AG09319 (cell line): Measurements from ENCODE around the gene PRR5.
A peak's percentile ranks its signal among the peaks of the same experiment; 100 is the strongest.

Experiments
- DNase-seq: peaks from one replicate; pipeline ENCODE4 v3.0.0-alpha.2; 2010; ENCODE audit warnings: low read depth; ENCODE audit errors: extremely low read depth
- CTCF ChIP-seq: IDR thresholded peaks from 2 replicates; pipeline ENCODE4 v1.5.1; 2011; ENCODE audit warnings: low read depth, mild to moderate bottlenecking, inconsistent platforms, low read length, moderate library complexity

The PRR5 gene

DNA sequence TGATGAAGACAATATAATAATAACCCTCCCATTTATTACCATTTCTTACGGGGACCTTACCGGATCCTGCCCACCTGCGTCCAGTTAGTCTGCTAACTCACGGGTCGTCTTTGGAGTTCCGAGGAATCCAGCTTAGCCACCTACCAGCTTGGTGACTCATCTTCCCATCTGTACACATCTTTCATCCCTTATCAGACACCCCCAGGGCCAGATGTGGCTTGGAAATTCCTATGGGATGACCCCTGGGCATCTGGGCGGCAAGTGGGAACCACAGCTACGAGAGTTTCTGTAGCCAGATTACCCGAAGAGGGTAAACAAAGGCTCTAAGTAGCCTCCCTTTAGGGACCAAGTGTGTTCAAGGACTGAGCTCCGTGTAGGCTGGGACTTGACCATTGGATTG is 12.8 kb upstream of the PRR5 start:
- no peak for DNase-seq
- TF ChIP-seq CTCF = no peak

DNA sequence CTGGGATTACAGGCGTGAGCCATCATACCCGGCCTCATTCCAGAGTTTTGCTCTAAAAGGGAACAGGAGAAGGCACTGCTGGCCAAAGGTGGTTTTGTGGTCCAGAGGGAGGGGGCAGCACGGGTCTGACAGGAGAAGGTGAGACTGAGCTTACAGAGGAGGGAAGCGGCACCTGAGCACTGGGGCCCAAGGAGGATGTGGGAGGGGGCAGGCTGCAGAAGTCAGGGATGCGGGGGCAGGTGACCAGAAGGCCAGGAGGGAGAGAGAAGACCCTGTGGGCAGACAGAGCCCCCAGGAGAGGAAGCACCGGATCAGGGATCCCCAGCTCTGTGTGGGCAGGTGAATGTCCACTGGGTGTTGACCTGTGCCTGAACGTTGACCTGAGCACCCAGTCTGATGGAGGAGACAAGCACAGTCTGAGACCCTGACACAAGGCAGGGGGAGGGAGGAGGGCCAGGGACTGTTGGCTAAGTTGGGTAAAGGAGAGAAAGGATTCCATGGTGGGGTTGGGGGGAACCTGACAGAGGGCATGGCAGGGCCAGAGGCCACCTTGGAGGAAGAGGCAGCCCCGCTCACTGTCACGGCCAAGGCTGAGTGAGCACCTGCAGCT is 12.0 kb upstream of the PRR5 start:
- no peak for TF ChIP-seq CTCF
- no peak for DNase-seq

- no peak for TF ChIP-seq CTCF
- no peak for DNase-seq
Measured at GRCh38 chr22:44691796-44692661, 10.0 kb upstream of the PRR5 start.

DNA sequence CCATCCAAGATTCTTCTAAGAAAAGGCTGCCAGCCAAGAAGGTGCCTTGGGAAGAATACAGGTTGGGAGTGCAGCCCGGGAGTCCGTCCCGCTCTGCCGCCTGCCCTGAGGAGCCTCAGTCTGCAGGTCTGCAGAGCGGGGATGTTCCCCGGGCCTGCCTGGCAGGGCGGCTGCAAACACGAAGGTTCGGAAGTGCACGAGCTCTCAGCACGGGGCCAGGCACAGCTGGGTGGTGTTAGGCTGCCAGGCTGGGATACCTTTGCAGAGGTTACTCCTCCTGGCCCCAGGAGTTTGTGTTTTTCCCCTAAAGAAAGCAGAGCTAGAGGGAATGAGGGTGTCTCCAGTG is 9.4 kb upstream of the PRR5 start:
- no peak for TF ChIP-seq CTCF
- DNase-seq = no peak

DNA sequence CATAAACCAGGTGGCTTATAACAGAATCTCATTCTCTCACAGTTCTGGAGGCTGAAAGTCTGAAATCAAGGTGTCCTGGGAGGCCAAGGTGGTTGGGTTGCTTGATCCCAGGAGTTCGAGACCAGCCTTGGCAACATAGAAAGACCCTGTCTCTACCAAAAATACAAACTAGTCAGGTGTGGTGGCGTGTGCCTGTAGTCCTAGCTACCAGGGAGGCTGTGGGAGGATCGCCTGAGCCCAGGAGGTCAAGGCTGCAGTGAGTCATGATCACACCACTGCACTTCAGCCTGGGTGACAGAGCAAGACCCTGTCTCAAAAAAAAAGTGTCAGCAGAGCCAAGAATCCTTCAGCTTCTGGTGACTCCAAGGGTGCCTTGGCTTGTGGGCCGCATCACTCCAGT is 8.9 kb upstream of the PRR5 start:
- TF ChIP-seq CTCF = no peak
- no peak for DNase-seq

GRCh38 chr22:44693756-44694155 is 8.2 kb upstream of the PRR5 start:
- DNase-seq = no peak
- no peak for TF ChIP-seq CTCF

GRCh38 chr22:44697423-44698141 is 4.4 kb upstream of the PRR5 start:
- peak; percentile 41 for DNase-seq
- peak; percentile 97 for TF ChIP-seq CTCF
